IPS-15b (cell line): ENCODE results near the gene NTRK3.

ENCODE experiments used
- H3K27me3 ChIP-seq: one replicate; pipeline ENCODE4 v1.6.1; 2013; ENCODE audit warnings: low read length; ENCODE audit not compliant: control insufficient read depth, insufficient read depth
- H3K36me3 ChIP-seq: one replicate; pipeline ENCODE4 v1.6.1; 2013; ENCODE audit warnings: low read length; ENCODE audit not compliant: control insufficient read depth, insufficient read depth
- H3K4me1 ChIP-seq: one replicate; pipeline ENCODE4 v1.6.1; 2013; ENCODE audit warnings: mild to moderate bottlenecking, low read length; ENCODE audit not compliant: control insufficient read depth, insufficient read depth
- H3K4me3 ChIP-seq: one replicate; pipeline ENCODE4 v1.5.1; 2013; ENCODE audit warnings: low read depth, low read length
- H3K9ac ChIP-seq: one replicate; pipeline ENCODE4 v1.6.1; 2013; ENCODE audit warnings: low read depth, mild to moderate bottlenecking, low read length
- H3K9me3 ChIP-seq: one replicate; pipeline ENCODE4 v1.6.1; 2013; ENCODE audit warnings: mild to moderate bottlenecking, low read length; ENCODE audit not compliant: control insufficient read depth, insufficient read depth

NTRK3 gene

DNA sequence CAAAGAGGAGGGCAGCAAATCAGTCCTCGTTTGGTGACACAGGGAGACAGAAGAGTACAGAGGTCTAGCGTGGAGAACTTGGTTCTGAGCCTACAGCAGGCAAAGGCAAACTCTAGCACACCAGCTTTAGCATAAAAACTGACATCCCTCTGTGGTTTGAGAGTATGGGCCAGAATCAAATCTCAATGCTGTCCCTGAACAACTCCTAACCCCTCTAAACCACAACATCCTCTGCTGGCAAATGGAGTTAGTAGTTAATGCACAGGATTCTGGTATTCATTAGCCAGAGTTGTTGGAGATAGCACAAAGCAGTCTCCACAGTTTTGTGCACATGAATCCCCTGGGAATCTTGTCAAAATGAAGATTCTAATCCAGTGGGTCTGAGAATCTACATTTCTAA lies 315.8 kb downstream of the NTRK3 start:
- Histone ChIP-seq H3K9me3 (no peaks in the 10 kb centered on the region), H3K36me3 (no peaks in the 10 kb centered on the region), H3K4me3 (no peak overlapping the region), H3K27me3 (no peaks in the 10 kb centered on the region), H3K4me1 (no peaks in the 10 kb centered on the region), H3K9ac (no peak overlapping the region)

GRCh38 chr15:87939848-87940457 lies 316.6 kb downstream of the NTRK3 start:
- Histone ChIP-seq H3K27me3 (no peaks in the 10 kb centered on the region), H3K36me3 (no peaks in the 10 kb centered on the region), H3K9ac (no peak overlapping the region), H3K4me3 (no peak overlapping the region), H3K4me1 (no peaks in the 10 kb centered on the region), H3K9me3 (no peaks in the 10 kb centered on the region)

GRCh38 chr15:87938031-87938430 lies 318.5 kb downstream of the NTRK3 start:
- no peaks in the 10 kb centered on the region for H3K4me1 ChIP-seq
- no peaks in the 10 kb centered on the region for H3K36me3 ChIP-seq
- H3K9ac ChIP-seq = no peak overlapping the region
- H3K4me3 ChIP-seq = no peak overlapping the region
- H3K9me3 ChIP-seq = no peaks in the 10 kb centered on the region
- no peaks in the 10 kb centered on the region for H3K27me3 ChIP-seq

- no peak overlapping the region for H3K4me3 ChIP-seq
- H3K9me3 ChIP-seq = no peaks in the 10 kb centered on the region
- H3K4me1 ChIP-seq = no peaks in the 10 kb centered on the region
- H3K9ac ChIP-seq = no peak overlapping the region
- H3K27me3 ChIP-seq = no peaks in the 10 kb centered on the region
- H3K36me3 ChIP-seq = no peaks in the 10 kb centered on the region
Measured at GRCh38 chr15:87935583-87935982, 321.0 kb downstream of the NTRK3 start.

DNA sequence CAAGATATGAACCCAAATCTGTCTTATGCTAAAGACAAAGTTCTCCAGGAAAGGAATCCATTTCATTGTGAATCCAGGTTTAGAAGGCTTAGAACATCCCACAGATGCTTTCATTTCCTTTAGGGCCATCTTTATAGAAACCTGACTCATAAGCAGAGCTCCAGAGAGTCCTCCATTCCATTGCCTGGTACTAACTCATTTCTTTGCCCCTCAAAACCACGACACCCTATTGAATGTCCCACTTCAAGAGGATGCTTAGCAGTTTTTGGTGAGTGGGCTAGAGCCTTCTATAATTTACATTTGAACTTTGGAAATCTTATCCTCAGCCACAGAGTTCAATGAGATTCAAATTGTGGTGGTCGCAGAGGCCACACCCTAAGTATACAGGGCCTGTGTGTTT lies 325.0 kb downstream of the NTRK3 start:
- no peaks in the 10 kb centered on the region for H3K36me3 ChIP-seq
- no peaks in the 10 kb centered on the region for H3K9me3 ChIP-seq
- H3K27me3 ChIP-seq = no peaks in the 10 kb centered on the region
- no peak overlapping the region for H3K4me3 ChIP-seq
- no peak overlapping the region for H3K9ac ChIP-seq
- no peaks in the 10 kb centered on the region for H3K4me1 ChIP-seq

GRCh38 chr15:87930457-87930856 lies 326.1 kb downstream of the NTRK3 start:
- Histone ChIP-seq H3K36me3 (no peaks in the 10 kb centered on the region), H3K4me1 (no peaks in the 10 kb centered on the region), H3K9me3 (no peaks in the 10 kb centered on the region), H3K27me3 (no peaks in the 10 kb centered on the region), H3K4me3 (no peak overlapping the region), H3K9ac (no peak overlapping the region)

- H3K4me1 ChIP-seq = no peaks in the 10 kb centered on the region
- H3K9ac ChIP-seq = no peak overlapping the region
- no peaks in the 10 kb centered on the region for H3K27me3 ChIP-seq
- H3K9me3 ChIP-seq = no peaks in the 10 kb centered on the region
- H3K4me3 ChIP-seq = no peak overlapping the region
- no peaks in the 10 kb centered on the region for H3K36me3 ChIP-seq
Measured at GRCh38 chr15:87929841-87930240, 326.7 kb downstream of the NTRK3 start.

- Histone ChIP-seq H3K27me3 (no peaks in the 10 kb centered on the region), H3K9ac (no peak overlapping the region), H3K4me1 (no peaks in the 10 kb centered on the region), H3K36me3 (no peaks in the 10 kb centered on the region), H3K4me3 (no peak overlapping the region), H3K9me3 (no peaks in the 10 kb centered on the region)
Measured at GRCh38 chr15:87924433-87924832, 332.1 kb downstream of the NTRK3 start.

DNA sequence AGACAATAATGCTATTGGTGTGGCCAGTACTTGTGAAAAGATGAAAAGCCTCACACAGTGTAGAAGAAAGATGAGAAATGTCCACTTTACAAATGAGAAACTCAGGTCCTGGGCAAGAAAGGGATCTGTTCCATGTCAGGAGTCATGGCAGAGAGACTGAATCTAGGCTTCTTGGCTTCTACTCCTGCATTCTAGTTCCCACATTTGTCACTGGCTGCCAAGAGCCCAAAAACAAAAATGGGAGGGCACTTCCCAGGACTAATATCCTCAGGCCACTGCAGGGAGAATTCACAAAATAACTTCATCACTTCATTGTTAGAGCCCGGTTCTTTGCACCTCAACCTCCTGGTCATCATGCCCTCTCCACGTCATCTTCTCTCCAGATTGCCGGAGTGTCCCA lies 337.5 kb downstream of the NTRK3 start:
- Histone ChIP-seq H3K4me3 (no peak overlapping the region), H3K9ac (no peak overlapping the region), H3K27me3 (no peaks in the 10 kb centered on the region), H3K4me1 (no peaks in the 10 kb centered on the region), H3K9me3 (no peaks in the 10 kb centered on the region), H3K36me3 (no peaks in the 10 kb centered on the region)

- Histone ChIP-seq H3K4me3 (no peak overlapping the region), H3K36me3 (no peaks in the 10 kb centered on the region), H3K4me1 (no peaks in the 10 kb centered on the region), H3K27me3 (no peaks in the 10 kb centered on the region), H3K9me3 (no peaks in the 10 kb centered on the region), H3K9ac (no peak overlapping the region)
Measured at GRCh38 chr15:87917480-87917879, 339.1 kb downstream of the NTRK3 start.

- Histone ChIP-seq H3K9ac (no peak overlapping the region), H3K27me3 (no peaks in the 10 kb centered on the region), H3K9me3 (no peaks in the 10 kb centered on the region), H3K36me3 (no peaks in the 10 kb centered on the region), H3K4me3 (no peak overlapping the region), H3K4me1 (no peaks in the 10 kb centered on the region)
Measured at GRCh38 chr15:87916208-87916607, 340.3 kb downstream of the NTRK3 start.

GRCh38 chr15:87910301-87910700 lies 346.2 kb downstream of the NTRK3 start:
- H3K9me3 ChIP-seq = no peaks in the 10 kb centered on the region
- H3K27me3 ChIP-seq = no peaks in the 10 kb centered on the region
- no peaks in the 10 kb centered on the region for H3K4me1 ChIP-seq
- H3K36me3 ChIP-seq = no peaks in the 10 kb centered on the region
- no peak overlapping the region for H3K9ac ChIP-seq
- no peak overlapping the region for H3K4me3 ChIP-seq
